ENCODE measurements around the gene TELO2.

GRCh38 chr16:1510272-1510671 lies 17.1 kb downstream of the TELO2 start:
- TF ChIP-seq, protein P1, sequence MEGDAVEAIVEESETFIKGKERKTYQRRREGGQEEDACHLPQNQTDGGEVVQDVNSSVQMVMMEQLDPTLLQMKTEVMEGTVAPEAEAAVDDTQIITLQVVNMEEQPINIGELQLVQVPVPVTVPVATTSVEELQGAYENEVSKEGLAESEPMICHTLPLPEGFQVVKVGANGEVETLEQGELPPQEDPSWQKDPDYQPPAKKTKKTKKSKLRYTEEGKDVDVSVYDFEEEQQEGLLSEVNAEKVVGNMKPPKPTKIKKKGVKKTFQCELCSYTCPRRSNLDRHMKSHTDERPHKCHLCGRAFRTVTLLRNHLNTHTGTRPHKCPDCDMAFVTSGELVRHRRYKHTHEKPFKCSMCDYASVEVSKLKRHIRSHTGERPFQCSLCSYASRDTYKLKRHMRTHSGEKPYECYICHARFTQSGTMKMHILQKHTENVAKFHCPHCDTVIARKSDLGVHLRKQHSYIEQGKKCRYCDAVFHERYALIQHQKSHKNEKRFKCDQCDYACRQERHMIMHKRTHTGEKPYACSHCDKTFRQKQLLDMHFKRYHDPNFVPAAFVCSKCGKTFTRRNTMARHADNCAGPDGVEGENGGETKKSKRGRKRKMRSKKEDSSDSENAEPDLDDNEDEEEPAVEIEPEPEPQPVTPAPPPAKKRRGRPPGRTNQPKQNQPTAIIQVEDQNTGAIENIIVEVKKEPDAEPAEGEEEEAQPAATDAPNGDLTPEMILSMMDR (IDR thresholded peaks at IDR 0.05; ENCODE audit: extremely low read depth in 1 of 2, insufficient read depth in 1 of 2, low read depth in 1 of 2, low read length in 2 of 2): no peak
- TF ChIP-seq POLR2A (IDR thresholded peaks at IDR 0.05; ENCODE audit: low read depth, low read length) (no peak), MYC (IDR thresholded peaks at IDR 0.05; ENCODE audit: low read depth, low read length) (no peak), EZH2 (IDR thresholded peaks at IDR 0.05; ENCODE audit: borderline replicate concordance, low read depth, low read length, severe bottlenecking) (no peak), POLR2AphosphoS5 (IDR thresholded peaks at IDR 0.05; ENCODE audit: insufficient read depth, low read depth, low read length) (no peak), FOS (IDR thresholded peaks at IDR 0.05; ENCODE audit: borderline replicate concordance, insufficient read depth, low read length) (no peak)
- TF ChIP-seq, protein P2, sequence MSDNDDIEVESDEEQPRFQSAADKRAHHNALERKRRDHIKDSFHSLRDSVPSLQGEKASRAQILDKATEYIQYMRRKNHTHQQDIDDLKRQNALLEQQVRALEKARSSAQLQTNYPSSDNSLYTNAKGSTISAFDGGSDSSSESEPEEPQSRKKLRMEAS (IDR thresholded peaks at IDR 0.05; ENCODE audit: insufficient read depth, insufficient read length): no peak

All from endothelial cell of umbilical vein (primary cell).